ENCODE measurements around the gene CNGB1. TPM values are rescaled to one million over a fixed set of nuclear protein-coding genes. Genes with fewer than 3 reads are reported as not detected.
A peak's percentile ranks its signal among the peaks of the same experiment; 100 is the strongest.
"Not testable (repeated sequence)": the region's sequence is repeated elsewhere in the genome, so short reads cannot be mapped to it uniquely, and the experiment has no call there.

CNGB1 gene
- polyA plus RNA-seq, 1 donor (not counting 4 experiments of a cell fraction or from before 2014, with no cell fraction given): 0.08 TPM

GRCh38 chr16:57859331-57859730, 111.6 kb downstream of the CNGB1 start:
- H3K4me3 ChIP-seq (ENCODE audit: control insufficient read depth in 2 of 3, extremely low read depth in 1 of 3, insufficient read depth in 2 of 3, low read depth in 1 of 3, low read length in 3 of 3): no peak overlapping the region
- no peak overlapping the region for H3K4me2 ChIP-seq (ENCODE audit: control insufficient read depth, extremely low read depth, insufficient read depth, low read depth, low read length)
- no peak overlapping the region for H2AFZ ChIP-seq (ENCODE audit: control insufficient read depth, low read length)
- no peak for TF ChIP-seq EZH2 (IDR thresholded peaks at IDR 0.05; ENCODE audit: low read length)
- peak in 2 of 3 experiments; percentile 12 to 27 for TF ChIP-seq CTCF (optimal IDR thresholded peaks at IDR 0.05 in 1 of 3, IDR thresholded peaks at IDR 0.05 in 1 of 3, conservative IDR thresholded peaks at IDR 0.05 in 1 of 3; ENCODE audit: extremely low read depth in 1 of 3, insufficient read depth in 2 of 3, low read length in 3 of 3)
- no peaks in the 10 kb centered on the region for H3K9me1 ChIP-seq (ENCODE audit: control insufficient read depth, extremely low read depth, insufficient read depth, low read length)
- H3K9me3 ChIP-seq (ENCODE audit: control insufficient read depth, low read depth, low read length): peaks cover 3% of the 10 kb centered on the region
- no peaks in the 10 kb centered on the region for H3K36me3 ChIP-seq (ENCODE audit: control insufficient read depth in 2 of 2, extremely low read depth in 1 of 2, insufficient read depth in 2 of 2, low read length in 2 of 2)
- no peaks in the 10 kb centered on the region for H4K20me1 ChIP-seq (ENCODE audit: control insufficient read depth, extremely low read depth, insufficient read depth, low read length)
- H3K79me2 ChIP-seq (ENCODE audit: control insufficient read depth, insufficient read depth, low read length): no peaks in the 10 kb centered on the region
- no peak for FAIRE-seq
- peaks cover 7% of the 10 kb centered on the region for H3K4me1 ChIP-seq (ENCODE audit: control insufficient read depth, extremely low read depth, insufficient read depth, low read length)
- no peaks in the 10 kb centered on the region for H3K27me3 ChIP-seq (ENCODE audit: control insufficient read depth, extremely low read depth, insufficient read depth, low read length)
- no peak overlapping the region for H3K27ac ChIP-seq (ENCODE audit: control insufficient read depth, insufficient read depth, low read length)
- dilution Hi-C loops (cut with MboI; ENCODE audit: extremely low pct_ligation_motif_present, low sequenced_read_pairs): no loop called here
- H3K9ac ChIP-seq (ENCODE audit: control insufficient read depth, extremely low read depth, insufficient read depth, low read length): no peak overlapping the region
- DNase-seq (ENCODE audit: low read depth, low spot score): no peak

GRCh38 chr16:57858635-57859034, 112.3 kb downstream of the CNGB1 start:
- no peaks in the 10 kb centered on the region for H3K36me3 ChIP-seq (ENCODE audit: control insufficient read depth in 2 of 2, extremely low read depth in 1 of 2, insufficient read depth in 2 of 2, low read length in 2 of 2)
- no peaks in the 10 kb centered on the region for H3K79me2 ChIP-seq (ENCODE audit: control insufficient read depth, insufficient read depth, low read length)
- no peak overlapping the region for H2AFZ ChIP-seq (ENCODE audit: control insufficient read depth, low read length)
- H3K9me1 ChIP-seq (ENCODE audit: control insufficient read depth, extremely low read depth, insufficient read depth, low read length): no peaks in the 10 kb centered on the region
- TF ChIP-seq EZH2 (IDR thresholded peaks at IDR 0.05; ENCODE audit: low read length): no peak
- TF ChIP-seq CTCF (optimal IDR thresholded peaks at IDR 0.05 in 1 of 3, IDR thresholded peaks at IDR 0.05 in 1 of 3, conservative IDR thresholded peaks at IDR 0.05 in 1 of 3; ENCODE audit: extremely low read depth in 1 of 3, insufficient read depth in 2 of 3, low read length in 3 of 3): no peak
- no peak for DNase-seq (ENCODE audit: low read depth, low spot score)
- H3K27ac ChIP-seq (ENCODE audit: control insufficient read depth, insufficient read depth, low read length): no peak overlapping the region
- no peak overlapping the region for H3K4me2 ChIP-seq (ENCODE audit: control insufficient read depth, extremely low read depth, insufficient read depth, low read depth, low read length)
- no peak overlapping the region for H3K9ac ChIP-seq (ENCODE audit: control insufficient read depth, extremely low read depth, insufficient read depth, low read length)
- H4K20me1 ChIP-seq (ENCODE audit: control insufficient read depth, extremely low read depth, insufficient read depth, low read length): no peaks in the 10 kb centered on the region
- H3K27me3 ChIP-seq (ENCODE audit: control insufficient read depth, extremely low read depth, insufficient read depth, low read length): no peaks in the 10 kb centered on the region
- dilution Hi-C loops (cut with MboI; ENCODE audit: extremely low pct_ligation_motif_present, low sequenced_read_pairs): no loop called here
- H3K4me3 ChIP-seq (ENCODE audit: control insufficient read depth in 2 of 3, extremely low read depth in 1 of 3, insufficient read depth in 2 of 3, low read depth in 1 of 3, low read length in 3 of 3): no peak overlapping the region
- no peak for FAIRE-seq
- H3K4me1 ChIP-seq (ENCODE audit: control insufficient read depth, extremely low read depth, insufficient read depth, low read length): peaks cover 5% of the 10 kb centered on the region
- peaks cover 3% of the 10 kb centered on the region for H3K9me3 ChIP-seq (ENCODE audit: control insufficient read depth, low read depth, low read length)

- dilution Hi-C loops (cut with MboI; ENCODE audit: extremely low pct_ligation_motif_present, low sequenced_read_pairs); FAIRE-seq: not testable (repeated sequence)
Measured at GRCh38 chr16:57857991-57858390, 112.9 kb downstream of the CNGB1 start.

More at GRCh38 chr16:57857991-57858390, 112.9 kb downstream of the CNGB1 start:
- not testable (repeated sequence) for H3K9me1 ChIP-seq (ENCODE audit: control insufficient read depth, extremely low read depth, insufficient read depth, low read length); H3K36me3 ChIP-seq (ENCODE audit: control insufficient read depth in 2 of 2, extremely low read depth in 1 of 2, insufficient read depth in 2 of 2, low read length in 2 of 2); H3K9ac ChIP-seq (ENCODE audit: control insufficient read depth, extremely low read depth, insufficient read depth, low read length); H3K4me2 ChIP-seq (ENCODE audit: control insufficient read depth, extremely low read depth, insufficient read depth, low read depth, low read length); H3K4me3 ChIP-seq (ENCODE audit: control insufficient read depth in 2 of 3, extremely low read depth in 1 of 3, insufficient read depth in 2 of 3, low read depth in 1 of 3, low read length in 3 of 3); H3K27ac ChIP-seq (ENCODE audit: control insufficient read depth, insufficient read depth, low read length); H3K79me2 ChIP-seq (ENCODE audit: control insufficient read depth, insufficient read depth, low read length); DNase-seq (ENCODE audit: low read depth, low spot score); H3K9me3 ChIP-seq (ENCODE audit: control insufficient read depth, low read depth, low read length); H2AFZ ChIP-seq (ENCODE audit: control insufficient read depth, low read length); H4K20me1 ChIP-seq (ENCODE audit: control insufficient read depth, extremely low read depth, insufficient read depth, low read length); H3K27me3 ChIP-seq (ENCODE audit: control insufficient read depth, extremely low read depth, insufficient read depth, low read length); H3K4me1 ChIP-seq (ENCODE audit: control insufficient read depth, extremely low read depth, insufficient read depth, low read length)

Measured in keratinocyte (primary cell).